ENCODE results near the gene PHLDB2.

- TF ChIP-seq CTCF (IDR thresholded peaks at IDR 0.05) (no peak), POLR2A (IDR thresholded peaks at IDR 0.05) (no peak)
These were observed 22.0 kb upstream of the PHLDB2 start for GRCh38 chr3:111837112-111837511.

Data from lower leg skin (tissue), 3 donors.